Mesothelial cell of epicardium (in vitro differentiated cells): ENCODE data around the gene ADGRG6. TPM values are rescaled to one million over a fixed set of nuclear protein-coding genes. Genes with fewer than 3 reads are reported as not detected.

Experiments used
- DNase-seq, 2 experiments: peaks; one replicate each; pipeline ENCODE4 v3.0.0; 2021; ENCODE audit warnings: low spot score in 2 of 2; ENCODE audit not compliant: unreplicated experiment in 2 of 2
- H3K27ac Mint-ChIP-seq: 2 replicates; pipeline ENCODE4 v1.8.0; 2021; ENCODE audit warnings: mixed read lengths
- H3K27me3 Mint-ChIP-seq: 2 replicates; pipeline ENCODE4 v1.8.0; 2021; ENCODE audit warnings: low read depth, mixed read lengths
- H3K36me3 Mint-ChIP-seq: 2 replicates; pipeline ENCODE4 v1.8.0; 2021; ENCODE audit warnings: mixed read lengths
- H3K4me1 Mint-ChIP-seq: 2 replicates; pipeline ENCODE4 v1.8.0; 2021; ENCODE audit warnings: mixed read lengths
- H3K4me3 Mint-ChIP-seq: 2 replicates; pipeline ENCODE4 v1.8.0; 2021; ENCODE audit warnings: mild to moderate bottlenecking, moderate library complexity, mixed read lengths
- H3K9me3 Mint-ChIP-seq: 2 replicates; pipeline ENCODE4 v1.8.0; 2021; ENCODE audit warnings: mixed read lengths
- total RNA-seq: library from RNA; stranded (reverse); gene quantifications from 3 replicates; pipeline ENCODE4 v1.2.1, GENCODE V29; 2021
- TF ChIP-seq, protein P1 (sequence below): fragments of 200-600 bp; sonication (generic); IDR thresholded peaks from one replicate; pipeline ENCODE4 v1.5.0; 2021; ENCODE audit warnings: antibody characterized with exemption; ENCODE audit not compliant: unreplicated experiment

ADGRG6 gene
- total RNA-seq, 1 donor from 2014 or later = 36.6 TPM

DNA sequence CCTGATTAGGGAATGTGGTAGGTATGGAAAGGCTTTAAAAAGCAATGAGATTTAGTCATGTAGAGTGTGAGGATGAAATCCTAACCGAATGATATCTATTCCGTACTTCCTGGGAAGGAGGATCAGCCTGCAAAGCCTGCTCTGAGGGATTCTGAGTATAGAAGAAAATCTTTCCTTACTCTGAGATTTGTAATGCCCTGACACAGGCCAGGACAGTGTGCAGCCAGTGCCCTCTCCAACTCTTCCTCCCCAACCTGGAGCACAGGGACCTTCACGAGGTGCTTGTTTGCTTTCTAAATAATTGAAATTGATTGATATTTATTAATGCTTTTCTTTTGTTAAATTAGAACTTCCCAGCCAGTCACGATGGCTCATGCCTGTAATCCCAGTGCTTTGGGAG, 131.6 kb downstream of the ADGRG6 start:
- Mint-ChIP-seq H3K27me3 (no peaks in the 10 kb centered on the region), H3K36me3 (peaks cover 8% of the 10 kb centered on the region), H3K4me1 (no peaks in the 10 kb centered on the region), H3K9me3 (peaks cover 2% of the 10 kb centered on the region), H3K4me3 (no peak overlapping the region), H3K27ac (no peak overlapping the region)
- TF ChIP-seq, protein P1, sequence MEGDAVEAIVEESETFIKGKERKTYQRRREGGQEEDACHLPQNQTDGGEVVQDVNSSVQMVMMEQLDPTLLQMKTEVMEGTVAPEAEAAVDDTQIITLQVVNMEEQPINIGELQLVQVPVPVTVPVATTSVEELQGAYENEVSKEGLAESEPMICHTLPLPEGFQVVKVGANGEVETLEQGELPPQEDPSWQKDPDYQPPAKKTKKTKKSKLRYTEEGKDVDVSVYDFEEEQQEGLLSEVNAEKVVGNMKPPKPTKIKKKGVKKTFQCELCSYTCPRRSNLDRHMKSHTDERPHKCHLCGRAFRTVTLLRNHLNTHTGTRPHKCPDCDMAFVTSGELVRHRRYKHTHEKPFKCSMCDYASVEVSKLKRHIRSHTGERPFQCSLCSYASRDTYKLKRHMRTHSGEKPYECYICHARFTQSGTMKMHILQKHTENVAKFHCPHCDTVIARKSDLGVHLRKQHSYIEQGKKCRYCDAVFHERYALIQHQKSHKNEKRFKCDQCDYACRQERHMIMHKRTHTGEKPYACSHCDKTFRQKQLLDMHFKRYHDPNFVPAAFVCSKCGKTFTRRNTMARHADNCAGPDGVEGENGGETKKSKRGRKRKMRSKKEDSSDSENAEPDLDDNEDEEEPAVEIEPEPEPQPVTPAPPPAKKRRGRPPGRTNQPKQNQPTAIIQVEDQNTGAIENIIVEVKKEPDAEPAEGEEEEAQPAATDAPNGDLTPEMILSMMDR = no peak
- no peak for DNase-seq

DNA sequence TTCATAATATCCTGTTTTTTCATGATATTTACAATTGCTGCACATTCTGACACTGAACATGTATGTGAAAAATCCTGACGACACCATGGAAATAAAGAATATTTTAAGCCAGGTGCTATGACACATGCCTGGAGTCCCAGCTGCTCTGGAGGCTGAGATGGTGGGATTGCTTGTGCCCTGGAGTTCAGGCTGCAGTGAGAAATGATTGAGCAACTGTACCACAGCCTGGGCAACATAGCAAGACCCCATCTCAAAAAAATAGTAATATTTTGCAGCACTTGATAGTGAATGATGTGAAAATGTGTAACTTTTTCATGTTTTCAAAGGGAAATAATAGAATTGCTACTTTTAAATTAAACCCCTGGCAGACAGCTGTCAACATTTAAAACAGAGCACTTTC, 137.1 kb downstream of the ADGRG6 start:
- H3K9me3 Mint-ChIP-seq = no peaks in the 10 kb centered on the region
- no peaks in the 10 kb centered on the region for H3K4me1 Mint-ChIP-seq
- H3K36me3 Mint-ChIP-seq = peaks cover 9% of the 10 kb centered on the region
- no peak overlapping the region for H3K4me3 Mint-ChIP-seq
- TF ChIP-seq, protein P1 = no peak
- H3K27me3 Mint-ChIP-seq = no peaks in the 10 kb centered on the region
- no peak for DNase-seq
- H3K27ac Mint-ChIP-seq = no peak overlapping the region

DNA sequence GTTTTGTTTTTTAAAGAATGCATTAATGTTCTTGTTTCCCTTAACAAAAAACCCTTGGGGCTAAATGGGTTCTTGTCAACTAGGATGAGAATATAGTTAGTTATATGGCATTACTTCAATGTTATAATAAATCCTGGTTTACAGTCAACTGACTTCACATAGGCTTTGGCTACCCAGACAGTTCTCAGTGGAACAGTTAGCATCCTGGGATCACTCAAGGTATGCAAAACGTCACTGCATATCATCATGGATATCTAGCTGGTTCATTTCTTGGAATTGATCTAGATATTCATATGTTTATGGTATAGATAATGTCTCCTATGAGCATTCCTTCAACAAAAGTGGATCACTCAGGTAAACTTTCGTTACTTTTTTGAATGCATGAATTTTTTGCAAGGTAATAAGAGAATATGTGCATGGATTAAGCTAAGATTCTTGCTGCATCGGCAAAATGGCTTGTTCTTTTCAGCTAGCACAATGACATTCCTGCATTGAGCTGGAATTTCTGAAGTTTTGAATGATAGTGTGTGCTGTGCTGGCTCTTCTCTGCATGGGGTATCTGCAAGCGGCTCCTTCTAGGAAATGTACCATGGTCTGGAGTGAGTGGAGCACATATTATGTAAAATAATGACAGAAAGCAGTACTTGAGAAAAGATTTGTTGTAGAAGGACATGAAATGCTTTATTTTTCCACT, 138.9 kb downstream of the ADGRG6 start:
- H3K9me3 Mint-ChIP-seq = no peaks in the 10 kb centered on the region
- peaks cover 4% of the 10 kb centered on the region for H3K4me1 Mint-ChIP-seq
- H3K36me3 Mint-ChIP-seq = peaks cover 9% of the 10 kb centered on the region
- no peak overlapping the region for H3K27ac Mint-ChIP-seq
- TF ChIP-seq, protein P1 = no peak
- H3K4me3 Mint-ChIP-seq = no peak overlapping the region
- H3K27me3 Mint-ChIP-seq = no peaks in the 10 kb centered on the region
- no peak for DNase-seq

DNA sequence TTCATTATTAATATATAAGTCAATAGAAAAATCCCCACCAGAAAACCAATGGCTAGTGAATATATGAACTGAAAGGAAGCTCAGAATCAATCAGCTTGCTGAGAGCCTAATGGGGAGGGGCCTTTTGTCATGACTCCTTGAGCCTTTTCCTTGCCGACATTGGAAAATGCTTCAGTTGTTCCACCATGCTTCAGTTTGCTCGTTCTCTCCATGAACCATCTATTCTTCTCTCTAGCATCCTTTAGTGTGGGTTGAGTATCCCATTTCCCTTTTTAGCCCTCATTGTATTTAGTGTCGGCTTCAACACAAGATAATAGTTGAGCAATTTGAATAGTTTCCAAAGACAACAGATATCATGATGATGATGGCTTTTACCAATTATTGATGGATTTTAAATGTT, 139.9 kb downstream of the ADGRG6 start:
- TF ChIP-seq, protein P1 = no peak
- peaks cover 4% of the 10 kb centered on the region for H3K4me1 Mint-ChIP-seq
- no peaks in the 10 kb centered on the region for H3K9me3 Mint-ChIP-seq
- H3K27ac Mint-ChIP-seq = no peak overlapping the region
- H3K4me3 Mint-ChIP-seq = no peak overlapping the region
- no peaks in the 10 kb centered on the region for H3K27me3 Mint-ChIP-seq
- peaks cover 6% of the 10 kb centered on the region for H3K36me3 Mint-ChIP-seq
- no peak for DNase-seq

DNA sequence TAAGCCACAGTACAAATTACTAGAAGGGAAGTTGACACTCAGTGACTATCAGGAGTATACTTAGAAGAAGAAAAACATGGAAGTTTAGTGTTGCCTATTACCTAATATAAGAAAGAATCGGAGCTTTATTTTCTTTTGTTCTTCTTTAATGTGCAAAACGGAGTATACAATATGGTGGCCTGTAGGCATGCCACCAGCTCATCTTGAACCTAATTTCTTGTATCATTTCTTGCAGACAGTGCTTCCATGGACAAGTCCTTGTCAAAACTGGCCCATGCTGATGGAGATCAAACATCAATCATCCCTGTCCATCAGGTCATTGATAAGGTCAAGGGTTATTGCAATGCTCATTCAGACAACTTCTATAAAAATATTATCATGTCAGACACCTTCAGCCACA, 141.3 kb downstream of the ADGRG6 start:
- Mint-ChIP-seq H3K36me3 (peaks cover 4% of the 10 kb centered on the region), H3K4me1 (peaks cover 4% of the 10 kb centered on the region), H3K4me3 (no peak overlapping the region), H3K27me3 (no peaks in the 10 kb centered on the region), H3K9me3 (no peaks in the 10 kb centered on the region), H3K27ac (no peak overlapping the region)
- TF ChIP-seq, protein P1 = no peak
- DNase-seq = no peak
